HG03575 (cell line): Measurements from ENCODE around the gene CABLES2.
"Not testable (repeated sequence)": the region's sequence is repeated elsewhere in the genome, so short reads cannot be mapped to it uniquely, and the experiment has no call there.

Experiments used
- ATAC-seq: cut with Tn5 transposase; IDR thresholded peaks from one replicate; pipeline ENCODE4 v1.9.1; 2021; ENCODE audit not compliant: unreplicated experiment, insufficient number of reproducible peaks, low FRiP score; ENCODE audit errors: extremely low read depth

CABLES2 gene

GRCh38 chr20:62377615-62378178, 29.4 kb downstream of the CABLES2 start:
- no peak for ATAC-seq

- ATAC-seq: no peak
Observed at GRCh38 chr20:62377064-62377461, 30.0 kb downstream of the CABLES2 start.

GRCh38 chr20:62376112-62377063, 30.7 kb downstream of the CABLES2 start:
- no peak for ATAC-seq

GRCh38 chr20:62374331-62375152, 32.5 kb downstream of the CABLES2 start:
- no peak for ATAC-seq

- ATAC-seq: not testable (repeated sequence)
Observed at GRCh38 chr20:62373631-62374179, 33.4 kb downstream of the CABLES2 start.

- no peak for ATAC-seq
Observed at GRCh38 chr20:62372042-62372993, 34.8 kb downstream of the CABLES2 start.

- no peak for ATAC-seq
Observed at GRCh38 chr20:62371588-62372041, 35.5 kb downstream of the CABLES2 start.

GRCh38 chr20:62370807-62371587, 36.1 kb downstream of the CABLES2 start:
- ATAC-seq: no peak

GRCh38 chr20:62370115-62370806, 36.8 kb downstream of the CABLES2 start:
- no peak for ATAC-seq

- ATAC-seq: no peak
Observed at GRCh38 chr20:62369815-62370114, 37.3 kb downstream of the CABLES2 start.

GRCh38 chr20:62368976-62369814, 37.9 kb downstream of the CABLES2 start:
- ATAC-seq: no peak

- no peak for ATAC-seq
Observed at GRCh38 chr20:62368392-62368975, 38.6 kb downstream of the CABLES2 start.

- no peak for ATAC-seq
Observed at GRCh38 chr20:62367633-62368391, 39.3 kb downstream of the CABLES2 start.

- no peak for ATAC-seq
Observed at GRCh38 chr20:62367136-62367632, 39.9 kb downstream of the CABLES2 start, which contains the start of gene LAMA5. TSS of gene LAMA5 (minus strand) at chr20:62367312. CDS start at chr20:62367245, 67 bp downstream.
